GM19035 (cell line): ENCODE results near the gene ERBB2.
"Not testable (repeated sequence)": the region's sequence is repeated elsewhere in the genome, so short reads cannot be mapped to it uniquely, and the experiment has no call there.

Source experiments
- ATAC-seq: cut with Tn5 transposase; IDR thresholded peaks from one replicate; pipeline ENCODE4 v1.9.1; 2021; ENCODE audit not compliant: unreplicated experiment

Gene ERBB2

DNA sequence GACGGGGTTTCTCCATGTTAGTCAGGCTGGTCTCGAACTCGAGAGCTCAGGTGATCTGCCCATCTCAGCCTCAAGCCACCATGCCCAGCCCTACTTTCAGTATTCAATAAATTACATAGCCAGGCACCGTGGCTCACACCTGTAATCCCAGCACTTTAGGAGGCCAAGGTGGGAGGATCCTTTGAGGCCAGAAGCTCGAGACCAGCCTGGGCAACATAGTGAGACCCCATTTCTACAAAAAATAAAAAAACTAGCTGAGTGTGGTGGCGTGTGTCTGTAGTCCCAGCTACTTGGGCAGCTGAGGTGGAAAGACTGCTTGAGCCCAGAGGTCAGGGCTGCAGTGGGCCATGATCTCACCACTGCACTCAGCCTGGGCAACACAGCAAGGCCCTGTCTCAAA, 22.2 kb downstream of the ERBB2 start:
- no peak for ATAC-seq

DNA sequence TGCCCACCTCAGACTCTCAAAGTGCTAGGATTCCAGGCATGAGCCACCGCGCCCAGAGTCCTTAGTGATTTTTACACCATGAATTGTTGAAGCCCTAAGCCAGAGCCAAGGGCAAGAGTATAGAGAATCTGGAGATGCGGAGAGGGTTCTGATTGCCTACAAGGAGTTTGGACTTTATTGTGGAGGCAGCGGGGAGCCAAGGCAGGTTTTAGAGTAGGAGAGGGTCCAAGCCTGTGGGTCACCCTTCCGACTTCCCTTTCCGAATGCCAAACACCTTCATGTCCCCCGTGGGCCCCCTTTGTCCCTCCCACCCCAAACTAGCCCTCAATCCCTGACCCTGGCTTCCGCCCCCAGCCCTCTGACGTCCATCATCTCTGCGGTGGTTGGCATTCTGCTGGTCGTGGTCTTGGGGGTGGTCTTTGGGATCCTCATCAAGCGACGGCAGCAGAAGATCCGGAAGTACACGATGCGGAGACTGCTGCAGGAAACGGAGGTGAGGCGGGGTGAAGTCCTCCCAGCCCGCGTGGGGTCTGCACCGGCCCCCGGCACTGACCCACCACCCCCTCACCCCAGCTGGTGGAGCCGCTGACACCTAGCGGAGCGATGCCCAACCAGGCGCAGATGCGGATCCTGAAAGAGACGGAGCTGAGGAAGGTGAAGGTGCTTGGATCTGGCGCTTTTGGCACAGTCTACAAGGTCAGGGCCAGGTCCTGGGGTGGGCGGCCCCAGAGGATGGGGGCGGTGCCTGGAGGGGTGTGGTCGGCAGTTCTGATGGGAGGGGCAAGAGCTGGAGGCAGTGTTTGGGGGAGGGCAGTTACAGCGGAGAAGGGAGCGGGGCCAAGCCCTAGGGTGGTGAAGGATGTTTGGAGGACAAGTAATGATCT, 23.3 kb downstream of the ERBB2 start:
- ATAC-seq: no peak

DNA sequence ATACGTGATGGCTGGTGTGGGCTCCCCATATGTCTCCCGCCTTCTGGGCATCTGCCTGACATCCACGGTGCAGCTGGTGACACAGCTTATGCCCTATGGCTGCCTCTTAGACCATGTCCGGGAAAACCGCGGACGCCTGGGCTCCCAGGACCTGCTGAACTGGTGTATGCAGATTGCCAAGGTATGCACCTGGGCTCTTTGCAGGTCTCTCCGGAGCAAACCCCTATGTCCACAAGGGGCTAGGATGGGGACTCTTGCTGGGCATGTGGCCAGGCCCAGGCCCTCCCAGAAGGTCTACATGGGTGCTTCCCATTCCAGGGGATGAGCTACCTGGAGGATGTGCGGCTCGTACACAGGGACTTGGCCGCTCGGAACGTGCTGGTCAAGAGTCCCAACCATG, 24.9 kb downstream of the ERBB2 start:
- ATAC-seq: no peak

DNA sequence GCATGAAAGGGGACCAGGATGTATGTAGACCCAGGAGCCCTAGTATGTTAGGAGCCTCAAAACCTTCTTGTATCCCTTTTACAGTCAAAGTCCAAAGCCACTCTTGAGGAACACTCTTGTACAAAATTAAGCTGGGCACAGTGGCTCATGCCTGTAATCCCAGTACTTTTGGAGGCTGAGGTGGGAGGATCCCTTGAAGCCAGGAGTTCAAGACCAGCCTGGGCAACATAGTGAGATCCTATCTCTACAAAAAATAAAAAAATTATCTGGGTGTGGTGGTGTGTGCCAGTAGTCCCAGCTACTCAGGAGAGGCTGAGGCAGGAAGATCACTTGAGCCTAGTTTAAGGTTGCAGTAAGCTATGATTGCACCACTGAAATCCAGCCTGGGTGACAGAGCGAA, 26.1 kb downstream of the ERBB2 start:
- not testable (repeated sequence) for ATAC-seq

DNA sequence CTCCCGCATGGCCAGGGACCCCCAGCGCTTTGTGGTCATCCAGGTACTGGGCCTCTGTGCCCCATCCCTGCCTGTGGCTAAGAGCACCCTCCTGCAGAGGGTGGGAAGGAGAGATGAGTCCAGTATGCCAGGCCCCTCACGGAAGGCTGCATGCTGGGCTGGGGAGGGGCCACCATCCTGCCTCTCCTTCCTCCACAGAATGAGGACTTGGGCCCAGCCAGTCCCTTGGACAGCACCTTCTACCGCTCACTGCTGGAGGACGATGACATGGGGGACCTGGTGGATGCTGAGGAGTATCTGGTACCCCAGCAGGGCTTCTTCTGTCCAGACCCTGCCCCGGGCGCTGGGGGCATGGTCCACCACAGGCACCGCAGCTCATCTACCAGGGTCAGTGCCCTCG, 26.8 kb downstream of the ERBB2 start:
- no peak for ATAC-seq

DNA sequence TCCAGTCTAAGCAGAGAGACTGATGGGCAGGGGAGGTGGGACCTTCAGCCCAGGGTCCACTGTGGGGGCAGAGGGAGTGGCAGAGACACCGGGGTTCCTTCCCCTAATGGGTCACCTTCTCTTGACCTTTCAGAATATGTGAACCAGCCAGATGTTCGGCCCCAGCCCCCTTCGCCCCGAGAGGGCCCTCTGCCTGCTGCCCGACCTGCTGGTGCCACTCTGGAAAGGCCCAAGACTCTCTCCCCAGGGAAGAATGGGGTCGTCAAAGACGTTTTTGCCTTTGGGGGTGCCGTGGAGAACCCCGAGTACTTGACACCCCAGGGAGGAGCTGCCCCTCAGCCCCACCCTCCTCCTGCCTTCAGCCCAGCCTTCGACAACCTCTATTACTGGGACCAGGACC, 27.7 kb downstream of the ERBB2 start:
- ATAC-seq: no peak

DNA sequence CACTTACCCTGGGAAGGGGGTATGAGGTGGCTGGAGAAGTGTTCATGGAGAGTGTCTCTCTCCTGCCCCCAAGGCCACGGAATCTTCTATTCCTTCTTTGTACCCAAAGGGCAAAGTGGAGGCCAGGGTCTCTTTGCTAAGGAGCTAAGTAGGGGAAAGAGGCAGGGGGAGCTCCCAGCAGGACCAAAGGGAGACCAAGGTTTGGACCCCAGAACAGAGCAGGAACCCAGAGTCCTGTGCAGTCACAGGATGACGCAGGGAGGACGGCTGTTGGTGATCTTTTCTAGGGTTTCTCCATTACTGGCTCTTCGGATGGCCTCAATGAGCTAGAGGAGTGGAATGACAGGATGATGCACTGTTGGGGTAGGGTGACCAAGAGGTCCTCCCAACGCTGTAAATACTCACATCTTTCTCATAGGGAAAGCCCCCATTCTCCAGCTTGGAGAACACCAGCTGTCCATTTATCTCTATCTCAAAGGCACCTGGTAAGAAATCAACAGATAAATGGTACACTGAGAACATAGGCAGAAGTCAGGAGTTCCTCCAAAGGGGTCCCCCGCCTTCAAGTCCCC, 29.5 kb downstream of the ERBB2 start:
- no peak for ATAC-seq

DNA sequence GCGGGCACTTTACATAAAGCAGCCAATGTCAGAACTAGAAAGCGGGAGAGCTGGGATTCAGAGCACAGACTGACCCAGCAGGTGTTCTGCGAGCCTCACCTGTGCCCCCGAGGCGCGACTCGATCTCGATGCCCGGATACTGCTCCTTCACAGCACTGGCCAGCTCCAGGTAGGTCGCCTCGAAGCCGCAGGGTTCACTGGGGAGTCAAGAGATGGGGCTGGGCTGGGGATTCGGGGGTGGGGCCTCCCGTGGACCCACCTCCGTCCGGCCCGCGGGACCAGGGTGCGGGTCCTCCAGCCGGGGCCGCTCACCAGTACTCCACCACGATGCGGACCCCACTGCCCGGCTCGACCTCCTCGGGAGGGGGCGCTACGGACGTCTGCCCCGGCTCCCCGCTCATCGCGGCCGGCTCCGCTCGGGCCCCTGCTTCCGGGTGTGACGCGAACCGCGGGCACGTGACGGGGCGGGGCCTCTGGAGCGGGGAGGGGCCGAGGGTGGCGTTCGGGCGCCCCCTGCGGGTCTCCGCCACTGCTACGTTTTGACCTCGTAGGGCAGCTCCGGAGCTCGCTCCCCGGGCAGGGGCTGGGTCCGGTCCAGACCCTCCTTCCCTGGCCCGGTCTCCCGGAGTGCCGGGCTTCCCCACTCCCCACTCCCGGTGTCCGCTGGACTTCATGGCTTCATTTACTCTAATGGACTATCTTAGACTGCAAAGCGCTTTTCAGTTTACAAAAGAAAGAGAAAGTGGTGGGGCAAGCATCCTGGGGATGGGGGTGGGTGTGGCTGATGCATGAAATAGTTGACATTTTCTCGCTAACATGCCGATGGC, 30.4 kb downstream of the ERBB2 start, which contains the start of gene MIEN1:
Gene MIEN1 (minus strand): TSS at position 438 of the 827 bp plus-strand sequence. CDS start 37 bp downstream, at position 401.
- ATAC-seq: peak; percentile 93

DNA sequence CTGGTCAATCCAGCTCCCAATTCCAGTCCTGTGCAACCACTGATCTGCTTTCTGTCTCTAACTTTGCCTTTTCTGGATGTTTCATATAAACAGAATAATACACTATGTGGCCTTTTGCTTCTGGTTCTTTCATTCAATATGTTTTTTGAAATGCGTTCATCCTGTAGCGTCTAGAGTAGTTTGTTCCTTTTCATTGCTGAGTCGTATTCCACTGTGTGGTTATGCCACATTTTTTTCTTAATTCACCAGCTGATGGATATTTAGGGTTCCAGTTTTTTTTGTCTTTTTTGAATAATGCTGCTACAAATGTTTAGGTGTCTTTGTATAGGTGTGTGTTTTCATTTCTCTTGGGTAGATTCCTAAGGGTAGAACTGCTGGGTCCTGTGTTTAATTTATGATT, 32.7 kb downstream of the ERBB2 start:
- no peak for ATAC-seq

DNA sequence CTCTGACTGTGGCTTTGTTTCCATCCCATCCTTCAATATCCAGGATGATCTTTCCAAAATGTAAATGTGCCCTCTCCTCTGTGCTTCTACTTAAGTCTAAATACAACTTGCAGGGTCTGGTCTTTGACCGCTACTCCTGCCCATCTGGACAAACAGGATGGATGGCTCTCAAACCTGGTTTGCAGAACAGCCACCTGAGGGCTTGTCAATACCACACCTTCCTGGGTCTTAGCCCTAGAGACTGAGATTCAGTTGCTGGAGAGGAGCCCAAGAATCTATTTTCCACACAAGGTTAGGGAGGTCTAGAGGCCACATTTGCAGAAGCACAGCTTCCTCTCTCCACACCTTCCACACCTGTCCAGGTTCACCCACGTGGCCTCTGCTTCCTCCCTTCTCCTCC, 36.0 kb downstream of the ERBB2 start:
- ATAC-seq: no peak

DNA sequence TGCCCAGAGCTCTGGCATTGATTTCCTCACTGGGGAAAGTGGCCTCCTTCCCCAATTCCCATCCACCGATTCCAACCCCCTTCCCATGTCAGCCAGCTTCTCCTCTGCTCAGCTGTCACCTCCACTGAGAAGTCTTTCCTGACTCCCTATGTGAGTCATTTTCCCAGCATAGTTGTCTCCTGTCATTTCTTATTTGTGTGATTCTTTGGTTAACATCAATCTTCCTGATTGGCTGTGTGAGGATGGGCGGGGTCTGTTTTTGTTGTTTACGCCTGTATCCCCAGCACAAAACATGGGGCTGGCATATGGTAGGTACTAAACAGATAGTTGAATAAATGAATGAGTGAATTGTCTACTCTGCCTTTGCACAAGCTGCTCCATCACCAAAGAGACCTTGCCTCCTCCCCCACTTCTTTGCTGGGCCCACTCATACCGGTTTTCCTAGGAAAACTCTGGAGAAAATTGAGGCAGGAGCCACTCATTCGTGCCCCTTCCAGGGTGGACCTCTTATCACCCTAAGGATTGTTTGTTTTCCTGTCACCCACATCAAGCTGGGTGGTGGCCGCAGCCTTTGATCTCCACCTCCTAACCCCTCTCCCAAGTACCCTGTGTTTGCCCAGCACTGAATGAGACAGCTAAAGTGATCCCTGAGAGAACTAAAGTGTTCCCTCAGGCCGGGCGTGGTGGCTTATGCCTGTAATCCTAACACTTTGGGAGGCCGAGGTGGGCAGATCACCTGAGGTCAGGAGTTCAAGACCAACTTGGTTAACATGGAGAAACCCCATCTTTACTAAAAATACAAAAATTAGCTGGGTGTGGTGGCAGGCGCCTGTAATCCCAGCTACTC, 36.7 kb downstream of the ERBB2 start:
- no peak for ATAC-seq

DNA sequence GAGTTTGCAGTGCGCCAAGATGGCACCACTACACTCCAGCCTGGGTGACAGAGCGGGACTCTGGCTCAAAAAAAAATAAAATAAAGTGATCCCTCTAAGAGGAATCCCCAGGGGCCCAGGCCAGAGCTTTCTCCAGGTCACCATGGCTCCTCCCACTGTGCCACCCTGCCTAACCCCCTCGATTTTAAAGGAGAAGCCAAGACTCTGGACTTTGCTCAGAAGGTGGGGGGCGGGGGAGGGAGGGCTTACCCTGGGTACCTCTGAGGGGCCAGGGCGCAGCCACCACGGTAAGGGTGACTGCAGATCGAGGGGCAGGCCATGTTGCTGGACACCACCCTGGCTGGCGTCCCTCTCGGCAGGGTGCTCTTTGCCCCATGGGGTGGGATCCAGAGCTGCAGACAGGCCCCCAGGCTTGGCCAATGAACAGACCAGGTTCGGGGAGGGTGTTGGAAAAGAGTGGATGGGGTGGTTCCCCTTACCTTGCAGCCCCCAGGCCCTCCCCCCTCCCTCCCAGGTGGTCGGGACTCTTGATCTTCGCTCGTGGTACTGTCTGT, 37.4 kb downstream of the ERBB2 start:
- no peak for ATAC-seq

DNA sequence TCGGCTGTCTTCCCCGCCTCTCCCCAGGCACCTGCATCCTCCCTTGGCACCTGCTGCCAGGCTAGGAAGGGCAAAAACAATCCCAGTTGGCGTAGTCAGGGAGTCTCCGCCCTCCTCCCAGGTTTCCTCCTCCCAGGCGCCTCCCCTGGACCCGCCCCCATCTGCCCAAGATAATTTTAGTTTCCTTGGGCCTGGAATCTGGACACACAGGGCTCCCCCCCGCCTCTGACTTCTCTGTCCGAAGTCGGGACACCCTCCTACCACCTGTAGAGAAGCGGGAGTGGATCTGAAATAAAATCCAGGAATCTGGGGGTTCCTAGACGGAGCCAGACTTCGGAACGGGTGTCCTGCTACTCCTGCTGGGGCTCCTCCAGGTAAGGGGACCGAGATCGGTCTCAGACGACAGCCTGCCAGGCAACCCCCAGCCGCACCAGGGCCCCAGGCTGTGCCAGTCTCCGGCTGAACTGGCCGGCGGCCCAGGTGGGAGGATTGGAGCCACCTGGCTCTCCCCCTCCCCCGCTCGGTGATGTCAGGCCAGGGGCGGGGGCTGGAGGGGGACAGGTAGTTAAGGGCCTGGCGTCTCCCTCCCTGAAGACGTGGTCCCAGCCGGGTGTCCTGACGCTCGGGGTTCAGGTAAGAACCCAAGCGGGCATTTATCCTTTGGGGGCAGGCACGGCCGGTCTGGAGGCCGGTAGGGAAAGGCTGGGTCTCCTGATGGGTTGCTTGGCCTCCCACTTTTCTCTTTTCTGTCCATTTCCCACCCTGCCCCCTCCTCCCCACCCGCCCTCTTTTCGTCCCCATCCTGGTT, 38.1 kb downstream of the ERBB2 start, which contains the start of gene GRB7:
Gene GRB7 (plus strand): TSS at position 179 of the 808 bp plus-strand sequence. CDS start 4,364 bp downstream, outside the sequence.
- ATAC-seq: no peak

DNA sequence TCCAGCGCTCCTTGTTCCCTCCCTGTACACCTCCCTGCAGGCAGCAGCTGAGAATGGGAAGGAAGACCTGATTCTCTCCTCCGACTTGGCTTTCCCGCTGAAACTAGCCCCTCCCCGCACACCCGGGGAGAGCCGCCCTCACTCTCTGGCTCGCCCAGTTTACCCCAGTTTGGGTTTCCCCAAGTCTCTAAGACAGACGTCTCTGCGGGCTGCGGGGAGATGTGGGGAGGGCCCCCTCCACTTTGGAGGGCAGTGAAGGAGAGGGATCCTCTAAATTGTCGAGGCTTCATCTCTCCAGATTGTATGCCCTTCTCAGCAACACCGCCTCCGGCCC, 38.7 kb downstream of the ERBB2 start:
- no peak for ATAC-seq

DNA sequence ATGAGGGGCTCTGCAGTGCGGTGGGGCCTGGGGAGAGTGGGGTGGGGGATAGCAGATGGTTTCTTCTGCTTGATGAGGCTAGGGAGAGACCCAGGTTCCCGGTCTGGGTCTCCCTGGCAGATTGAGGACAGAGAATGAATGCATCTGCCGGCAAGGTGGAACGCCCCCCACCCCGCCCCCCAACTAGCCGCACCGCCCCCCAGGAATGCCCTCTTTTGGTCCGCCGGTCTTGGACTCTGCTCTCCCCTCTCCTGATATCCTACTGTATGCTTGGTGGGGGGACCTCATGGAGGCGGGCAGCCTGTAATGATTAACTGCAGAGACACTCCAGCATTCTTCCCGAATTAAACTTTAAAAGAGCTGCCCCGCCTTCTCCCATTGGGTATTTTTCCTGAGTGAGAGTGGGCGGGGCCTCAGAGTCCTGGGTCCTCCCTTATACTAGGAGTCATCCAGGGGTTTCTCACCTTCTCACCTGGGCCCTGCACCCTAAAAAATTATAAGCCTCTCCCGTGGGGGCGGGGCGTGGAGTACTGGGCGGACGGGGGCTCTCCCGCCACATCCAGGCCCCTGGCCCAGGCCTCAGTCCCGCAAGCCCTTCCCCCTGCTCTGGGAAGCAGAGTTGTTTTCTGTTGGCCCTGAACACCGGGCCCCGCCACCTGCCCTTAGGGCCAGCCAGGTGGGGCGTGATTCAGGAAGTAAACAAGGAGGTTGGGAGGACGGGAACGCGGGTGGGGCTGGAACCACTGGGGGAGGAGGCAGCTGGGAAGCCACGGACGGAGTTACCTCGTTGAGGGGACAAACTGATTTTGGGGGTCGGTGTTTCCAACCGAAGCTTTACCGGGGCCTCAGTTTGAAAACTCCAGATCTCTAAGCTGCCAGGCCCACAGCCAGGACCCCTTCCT, 39.4 kb downstream of the ERBB2 start:
- no peak for ATAC-seq

DNA sequence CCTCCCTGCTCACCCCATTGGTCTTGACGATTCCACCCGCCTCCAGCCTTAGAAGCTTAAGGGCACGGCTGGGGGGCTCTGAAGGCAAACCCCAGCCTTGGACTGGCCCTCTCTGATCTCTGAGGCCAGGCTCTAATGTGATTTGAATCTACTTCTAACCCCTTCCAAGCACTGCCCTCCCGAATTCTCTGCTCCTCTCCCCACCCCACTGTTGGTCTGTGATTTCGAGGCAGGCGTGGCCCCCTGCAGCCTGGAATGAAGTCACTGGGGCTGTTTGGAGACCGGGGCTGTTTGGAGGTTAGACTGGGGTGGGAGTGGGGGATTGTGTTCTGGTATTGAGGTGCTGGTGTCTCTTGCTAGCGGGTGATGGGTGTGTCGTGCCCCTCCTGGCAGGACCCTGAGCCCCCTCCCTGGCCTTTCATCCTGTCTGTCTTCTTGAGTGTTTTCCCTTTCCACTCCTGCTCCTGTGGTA, 40.1 kb downstream of the ERBB2 start:
- ATAC-seq: no peak

DNA sequence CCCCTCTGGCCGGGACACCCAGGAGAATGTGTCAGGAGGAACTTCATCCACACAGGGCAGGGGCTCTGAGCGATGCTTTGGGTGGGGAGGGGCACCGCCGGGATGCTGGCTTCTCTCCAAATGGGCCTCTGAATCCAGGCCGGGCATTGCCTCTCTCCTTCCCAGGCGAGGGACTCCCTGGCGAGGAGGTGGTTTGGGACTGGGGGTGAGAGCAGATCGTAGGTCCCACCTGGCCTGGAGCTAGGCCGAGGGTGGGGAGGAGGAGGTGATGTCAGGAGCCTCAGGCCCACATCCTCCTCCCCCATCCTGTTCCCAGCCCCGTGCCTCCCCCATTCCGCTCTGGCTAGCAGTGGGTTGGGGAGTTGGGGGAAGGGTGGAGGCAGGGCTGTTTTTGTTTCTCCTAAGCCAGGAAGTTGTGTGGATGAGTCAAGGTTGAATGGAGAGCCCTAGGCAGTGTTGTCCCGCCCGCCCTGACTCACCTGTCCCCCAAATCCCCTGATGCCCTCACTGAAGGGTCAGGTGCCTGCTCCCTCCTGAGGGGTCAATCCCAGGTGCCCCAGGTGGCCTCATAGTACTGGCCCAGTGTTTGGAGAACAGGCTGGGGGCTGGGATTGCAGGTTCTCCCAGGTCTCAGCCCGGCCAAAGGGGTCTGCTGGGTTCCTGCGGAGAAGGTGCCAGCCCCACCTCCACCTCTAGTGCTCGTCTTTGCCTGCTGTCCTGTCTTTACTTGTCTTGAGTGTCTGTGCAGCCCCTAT, 40.7 kb downstream of the ERBB2 start:
- no peak for ATAC-seq
